Measurements from ENCODE around the gene BACE2.

DNA sequence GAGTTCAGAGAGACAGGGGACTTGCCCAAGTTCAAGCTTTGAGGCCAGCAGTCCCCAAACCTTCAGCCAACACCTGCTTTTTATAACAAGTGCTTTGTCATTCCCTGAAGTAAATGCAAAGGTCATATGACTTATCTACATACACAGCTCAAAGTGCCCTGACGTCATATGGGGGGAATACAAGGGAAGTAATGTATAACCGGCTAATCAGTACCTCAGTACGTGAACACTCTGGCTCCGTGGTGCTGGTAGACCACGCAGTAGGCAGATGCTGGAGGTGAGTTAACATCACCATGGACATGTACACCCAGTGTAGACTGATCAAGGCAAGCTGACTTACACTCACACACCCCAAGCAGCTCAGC is 60.0 kb downstream of the BACE2 start:
- TF ChIP-seq, protein P1, sequence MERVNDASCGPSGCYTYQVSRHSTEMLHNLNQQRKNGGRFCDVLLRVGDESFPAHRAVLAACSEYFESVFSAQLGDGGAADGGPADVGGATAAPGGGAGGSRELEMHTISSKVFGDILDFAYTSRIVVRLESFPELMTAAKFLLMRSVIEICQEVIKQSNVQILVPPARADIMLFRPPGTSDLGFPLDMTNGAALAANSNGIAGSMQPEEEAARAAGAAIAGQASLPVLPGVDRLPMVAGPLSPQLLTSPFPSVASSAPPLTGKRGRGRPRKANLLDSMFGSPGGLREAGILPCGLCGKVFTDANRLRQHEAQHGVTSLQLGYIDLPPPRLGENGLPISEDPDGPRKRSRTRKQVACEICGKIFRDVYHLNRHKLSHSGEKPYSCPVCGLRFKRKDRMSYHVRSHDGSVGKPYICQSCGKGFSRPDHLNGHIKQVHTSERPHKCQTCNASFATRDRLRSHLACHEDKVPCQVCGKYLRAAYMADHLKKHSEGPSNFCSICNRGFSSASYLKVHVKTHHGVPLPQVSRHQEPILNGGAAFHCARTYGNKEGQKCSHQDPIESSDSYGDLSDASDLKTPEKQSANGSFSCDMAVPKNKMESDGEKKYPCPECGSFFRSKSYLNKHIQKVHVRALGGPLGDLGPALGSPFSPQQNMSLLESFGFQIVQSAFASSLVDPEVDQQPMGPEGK (CRISPR knock-in tag; IDR thresholded peaks at IDR 0.05; ENCODE audit: borderline replicate concordance) = no peak
- TF ChIP-seq BACH2 (CRISPR knock-in tag; IDR thresholded peaks at IDR 0.05; ENCODE audit: borderline replicate concordance) = no peak
- TF ChIP-seq ISL1 (CRISPR knock-in tag; IDR thresholded peaks at IDR 0.05) = no peak
- no peak for TF ChIP-seq ZNF8 (CRISPR knock-in tag; IDR thresholded peaks at IDR 0.05)
- TF ChIP-seq OSR1 (CRISPR knock-in tag; IDR thresholded peaks at IDR 0.05) = no peak
- TF ChIP-seq, protein P2, sequence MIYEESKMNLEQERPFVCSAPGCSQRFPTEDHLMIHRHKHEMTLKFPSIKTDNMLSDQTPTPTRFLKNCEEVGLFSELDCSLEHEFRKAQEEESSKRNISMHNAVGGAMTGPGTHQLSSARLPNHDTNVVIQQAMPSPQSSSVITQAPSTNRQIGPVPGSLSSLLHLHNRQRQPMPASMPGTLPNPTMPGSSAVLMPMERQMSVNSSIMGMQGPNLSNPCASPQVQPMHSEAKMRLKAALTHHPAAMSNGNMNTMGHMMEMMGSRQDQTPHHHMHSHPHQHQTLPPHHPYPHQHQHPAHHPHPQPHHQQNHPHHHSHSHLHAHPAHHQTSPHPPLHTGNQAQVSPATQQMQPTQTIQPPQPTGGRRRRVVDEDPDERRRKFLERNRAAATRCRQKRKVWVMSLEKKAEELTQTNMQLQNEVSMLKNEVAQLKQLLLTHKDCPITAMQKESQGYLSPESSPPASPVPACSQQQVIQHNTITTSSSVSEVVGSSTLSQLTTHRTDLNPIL (CRISPR knock-in tag; IDR thresholded peaks at IDR 0.05; ENCODE audit: low read depth) = no peak
- TF ChIP-seq ZFP30 (CRISPR knock-in tag; IDR thresholded peaks at IDR 0.05) = no peak
- TF ChIP-seq, protein P3, sequence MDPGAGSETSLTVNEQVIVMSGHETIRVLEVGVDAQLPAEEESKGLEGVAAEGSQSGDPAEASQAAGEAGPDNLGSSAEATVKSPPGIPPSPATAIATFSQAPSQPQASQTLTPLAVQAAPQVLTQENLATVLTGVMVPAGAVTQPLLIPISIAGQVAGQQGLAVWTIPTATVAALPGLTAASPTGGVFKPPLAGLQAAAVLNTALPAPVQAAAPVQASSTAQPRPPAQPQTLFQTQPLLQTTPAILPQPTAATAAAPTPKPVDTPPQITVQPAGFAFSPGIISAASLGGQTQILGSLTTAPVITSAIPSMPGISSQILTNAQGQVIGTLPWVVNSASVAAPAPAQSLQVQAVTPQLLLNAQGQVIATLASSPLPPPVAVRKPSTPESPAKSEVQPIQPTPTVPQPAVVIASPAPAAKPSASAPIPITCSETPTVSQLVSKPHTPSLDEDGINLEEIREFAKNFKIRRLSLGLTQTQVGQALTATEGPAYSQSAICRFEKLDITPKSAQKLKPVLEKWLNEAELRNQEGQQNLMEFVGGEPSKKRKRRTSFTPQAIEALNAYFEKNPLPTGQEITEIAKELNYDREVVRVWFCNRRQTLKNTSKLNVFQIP (CRISPR knock-in tag; IDR thresholded peaks at IDR 0.05; ENCODE audit: borderline replicate concordance, low read depth) = no peak
- TF ChIP-seq RARB (CRISPR knock-in tag; IDR thresholded peaks at IDR 0.05) = no peak
- no peak for TF ChIP-seq TCF4 (CRISPR knock-in tag; IDR thresholded peaks at IDR 0.05; ENCODE audit: borderline replicate concordance)

Measured in SK-N-SH treated with all-trans-retinoic acid at 6 μM for 48 hours (cell line).